Kidney epithelial cell (primary cell): Measurements from ENCODE around the gene OSBP2. TPM values are rescaled to one million over a fixed set of nuclear protein-coding genes. Genes with fewer than 3 reads are reported as not detected.

ENCODE experiments used
- DNase-seq: peaks from one replicate; pipeline ENCODE4 v3.0.0-alpha.2; 2010; ENCODE audit warnings: low read depth
- H3K27me3 ChIP-seq: 2 replicates; pipeline ENCODE4 v1.6.0; 2011; ENCODE audit warnings: low read length; ENCODE audit not compliant: control insufficient read depth, insufficient read depth
- H3K36me3 ChIP-seq: 2 replicates; pipeline ENCODE4 v1.5.1; 2011; ENCODE audit warnings: low read length; ENCODE audit not compliant: control insufficient read depth, insufficient read depth
- H3K4me3 ChIP-seq: 2 replicates; pipeline ENCODE4 v1.5.1; 2011; ENCODE audit warnings: low read depth, mild to moderate bottlenecking, control low read depth, low read length
- CTCF ChIP-seq: IDR thresholded peaks from 2 replicates; pipeline ENCODE4 v1.5.1; 2011; ENCODE audit warnings: mild to moderate bottlenecking, moderate library complexity, low read length, control low read depth, inconsistent platforms; ENCODE audit not compliant: insufficient read depth, poor library complexity, severe bottlenecking
- total RNA-seq: library from RNA; depleted of rRNA; stranded (reverse); fragments of >200 nt; gene quantifications from 2 replicates; pipeline ENCODE4 v1.2.3, GENCODE V29; 2015

The OSBP2 gene
- total RNA-seq, 1 donor from 2014 or later: 5.0 TPM

- H3K36me3 ChIP-seq: peaks cover 3% of the 10 kb centered on the region
- H3K4me3 ChIP-seq: no peak overlapping the region
- no peaks in the 10 kb centered on the region for H3K27me3 ChIP-seq
- no peak for DNase-seq
- no peak for TF ChIP-seq CTCF
These were observed 246.2 kb downstream of the OSBP2 start for GRCh38 chr22:30940685-30941362.

GRCh38 chr22:30941363-30941740, 246.7 kb downstream of the OSBP2 start:
- TF ChIP-seq CTCF: no peak
- H3K27me3 ChIP-seq: no peaks in the 10 kb centered on the region
- DNase-seq: no peak
- no peak overlapping the region for H3K4me3 ChIP-seq
- peaks cover 1% of the 10 kb centered on the region for H3K36me3 ChIP-seq

GRCh38 chr22:30943368-30943767, 248.7 kb downstream of the OSBP2 start:
- Histone ChIP-seq H3K36me3 (no peaks in the 10 kb centered on the region), H3K4me3 (no peak overlapping the region), H3K27me3 (no peaks in the 10 kb centered on the region)
- no peak for TF ChIP-seq CTCF
- DNase-seq: no peak

GRCh38 chr22:30944986-30945385, 250.3 kb downstream of the OSBP2 start:
- no peak overlapping the region for H3K4me3 ChIP-seq
- no peaks in the 10 kb centered on the region for H3K27me3 ChIP-seq
- no peak for TF ChIP-seq CTCF
- peaks cover 2% of the 10 kb centered on the region for H3K36me3 ChIP-seq
- DNase-seq: no peak

GRCh38 chr22:30945653-30946052, 251.0 kb downstream of the OSBP2 start:
- TF ChIP-seq CTCF: no peak
- Histone ChIP-seq H3K4me3 (no peak overlapping the region), H3K36me3 (peaks cover 2% of the 10 kb centered on the region), H3K27me3 (no peaks in the 10 kb centered on the region)
- no peak for DNase-seq

GRCh38 chr22:30946354-30946753, 251.7 kb downstream of the OSBP2 start:
- no peak for DNase-seq
- no peak for TF ChIP-seq CTCF
- Histone ChIP-seq H3K4me3 (no peak overlapping the region), H3K27me3 (no peaks in the 10 kb centered on the region), H3K36me3 (peaks cover 2% of the 10 kb centered on the region)
